HG03135 (cell line): ENCODE measurements around the gene ARSG.

ENCODE experiments used
- ATAC-seq: cut with Tn5 transposase; IDR thresholded peaks from one replicate; pipeline ENCODE4 v1.9.1; 2021; ENCODE audit warnings: mild to moderate bottlenecking, moderate library complexity; ENCODE audit not compliant: unreplicated experiment

The ARSG gene

DNA sequence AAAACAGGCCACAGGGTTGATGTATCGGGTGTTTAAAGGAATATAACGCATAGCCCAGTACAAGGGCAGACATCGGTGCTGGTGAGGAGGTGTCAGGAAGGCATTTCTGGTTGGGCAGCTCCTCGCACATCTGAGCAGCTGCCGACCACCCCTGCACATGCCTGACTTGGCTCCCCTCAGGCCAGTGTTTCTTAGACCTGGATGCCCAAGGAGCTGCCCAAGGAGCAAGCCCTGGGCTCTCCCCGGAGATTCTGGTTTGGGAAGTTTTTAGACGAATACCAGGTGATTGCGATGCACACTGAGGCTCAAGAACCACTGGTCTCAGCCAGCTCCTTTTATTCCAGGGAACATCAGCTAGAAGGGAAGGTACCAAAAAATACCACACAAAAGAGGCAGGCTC, 154.4 kb downstream of the ARSG start:
- ATAC-seq = no peak

DNA sequence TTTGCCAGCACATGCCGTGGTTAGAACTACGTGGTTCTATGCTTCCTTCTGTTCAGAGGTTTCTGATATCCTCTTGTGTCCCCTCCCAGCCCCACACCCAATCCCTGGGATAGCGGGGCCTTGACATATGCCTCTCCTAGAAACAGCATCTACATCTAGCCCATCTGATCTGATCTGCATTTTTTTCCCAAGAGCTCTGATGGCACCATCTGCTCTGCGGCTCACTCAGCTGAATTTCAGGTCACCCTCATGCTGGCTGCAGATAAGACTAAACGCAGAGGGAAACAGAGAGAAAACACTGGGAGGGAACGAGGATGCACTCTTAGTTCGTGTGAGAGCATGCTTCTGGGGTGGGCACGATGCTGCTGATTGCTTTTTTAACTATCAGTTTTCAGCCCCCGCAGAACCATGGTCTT, 155.3 kb downstream of the ARSG start:
- no peak for ATAC-seq

DNA sequence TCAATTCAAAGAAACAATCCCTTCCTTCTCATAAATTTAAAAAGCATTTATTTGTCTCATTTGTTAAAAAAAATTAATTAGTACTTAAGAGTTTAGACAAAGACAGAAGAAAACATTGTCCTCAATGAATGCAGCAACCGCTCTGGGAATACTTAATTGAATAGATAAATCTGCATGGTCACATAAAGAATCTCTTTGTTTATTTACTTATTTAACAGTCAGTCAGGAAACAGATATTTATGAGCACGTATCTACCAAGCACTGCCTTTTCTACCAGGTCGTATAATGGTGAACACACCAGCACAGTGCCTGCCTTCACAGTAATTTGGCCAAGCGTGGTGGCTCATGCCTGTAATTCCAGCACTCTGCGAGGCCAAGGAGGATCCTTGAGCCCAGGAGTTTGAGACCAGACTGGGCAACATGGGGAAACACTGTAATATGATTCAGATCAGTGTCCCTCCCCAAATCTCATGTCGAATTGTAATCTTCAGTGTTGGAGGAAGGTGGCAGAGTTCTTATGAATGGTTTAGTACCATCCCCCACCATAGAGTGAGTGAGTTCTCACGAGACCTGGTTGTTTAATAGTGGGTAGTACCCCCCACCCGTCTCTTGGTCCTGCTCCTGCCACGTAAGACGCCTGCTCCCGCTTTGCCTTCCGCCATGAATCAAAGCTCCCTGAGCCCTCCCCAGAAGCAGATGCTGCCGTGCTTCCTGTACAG, 157.9 kb downstream of the ARSG start:
- no peak for ATAC-seq

DNA sequence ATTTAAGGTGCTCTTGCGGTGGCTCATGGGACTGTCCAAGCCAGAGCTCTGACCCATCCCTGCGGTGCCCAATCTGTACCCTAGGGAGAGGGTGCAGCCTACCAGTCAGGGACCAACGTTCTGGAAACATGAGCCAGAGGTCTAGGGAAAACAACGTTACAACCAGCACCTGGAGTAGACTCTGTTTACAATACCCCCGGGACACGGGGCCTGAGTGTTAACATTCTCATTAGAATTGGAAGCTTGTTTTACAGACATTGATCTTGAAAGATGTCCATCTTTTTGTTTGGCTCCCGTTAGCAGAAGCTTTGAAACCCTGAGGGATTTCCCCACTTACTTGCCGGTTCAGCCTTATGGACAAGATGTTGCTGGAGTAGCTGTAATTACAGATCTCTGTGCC, 159.1 kb downstream of the ARSG start:
- ATAC-seq = no peak

DNA sequence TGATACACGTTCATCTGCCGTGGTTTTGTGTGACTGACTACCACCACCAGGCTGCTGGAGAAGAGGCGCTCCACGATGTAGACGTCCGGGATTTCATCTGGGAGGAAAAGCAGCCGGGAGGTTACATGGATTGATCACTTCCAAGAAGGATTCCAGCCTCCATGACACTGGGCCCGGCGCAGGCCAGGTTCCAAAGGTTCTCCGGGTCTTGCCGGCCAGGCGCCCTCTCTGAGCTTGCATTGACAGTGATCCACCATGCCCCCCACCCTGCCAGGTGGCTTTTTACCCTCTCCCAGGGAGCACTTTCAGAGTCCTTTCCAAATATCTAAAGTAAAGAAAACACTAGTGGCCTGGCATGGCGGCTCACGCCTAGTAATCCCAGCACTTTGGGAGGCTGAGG, 159.5 kb downstream of the ARSG start:
- no peak for ATAC-seq

DNA sequence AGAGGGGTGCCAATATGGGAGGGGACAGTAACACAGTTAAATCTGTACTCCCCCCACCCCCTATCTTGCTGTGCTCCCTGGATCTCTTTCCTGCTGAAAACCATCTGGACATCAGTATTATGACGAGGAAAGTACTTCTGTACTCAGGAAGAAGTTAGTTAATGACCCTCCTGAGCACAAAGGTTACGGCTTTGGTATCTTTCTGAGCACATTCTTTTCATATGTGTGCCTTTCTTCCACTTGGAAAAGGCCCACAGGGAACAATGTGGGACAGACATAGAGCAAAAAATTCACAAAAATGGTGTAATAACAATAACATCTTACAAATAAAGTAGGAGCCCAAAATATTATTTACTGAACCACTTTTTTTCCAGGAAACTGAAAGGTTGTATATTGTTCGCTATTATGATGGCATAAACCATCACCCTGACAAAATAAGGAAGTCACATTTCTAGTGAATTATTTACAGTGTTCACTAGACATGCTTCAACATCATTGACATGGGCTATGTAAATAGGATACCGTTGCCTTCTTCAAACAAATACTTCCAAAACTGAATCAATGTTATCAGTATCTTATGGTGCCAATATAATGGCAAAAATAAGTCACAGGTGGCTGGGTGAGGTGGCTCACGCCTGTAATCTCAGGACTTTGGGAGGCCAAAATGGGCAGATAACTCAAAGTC, 160.5 kb downstream of the ARSG start:
- no peak for ATAC-seq

DNA sequence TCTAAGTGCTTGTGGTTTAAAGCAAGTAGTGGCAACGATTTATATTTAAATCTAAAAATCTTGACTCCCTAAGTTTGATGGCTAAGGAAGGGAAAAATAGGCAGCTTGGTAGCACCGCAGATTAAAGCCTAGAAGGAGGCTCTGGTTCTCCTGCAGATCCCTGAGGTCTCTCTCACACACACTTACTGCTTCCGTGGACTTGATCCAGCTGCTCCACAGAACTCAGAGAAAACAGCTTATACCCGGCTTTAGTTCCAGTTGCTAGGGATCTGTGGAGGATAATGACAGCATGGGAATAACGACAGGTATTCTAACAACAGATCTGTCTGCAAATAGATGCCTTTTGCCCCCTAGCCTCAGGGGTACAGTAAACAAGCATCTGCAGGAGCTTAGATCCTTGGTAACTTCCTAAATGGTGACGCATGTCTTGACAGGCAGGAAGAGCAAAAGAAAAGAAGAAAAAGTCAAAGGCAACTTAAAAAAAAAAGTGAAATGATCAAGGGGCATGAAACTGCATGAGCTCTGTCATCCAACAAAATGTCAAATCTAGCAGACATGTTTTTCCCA, 161.5 kb downstream of the ARSG start:
- ATAC-seq = no peak

DNA sequence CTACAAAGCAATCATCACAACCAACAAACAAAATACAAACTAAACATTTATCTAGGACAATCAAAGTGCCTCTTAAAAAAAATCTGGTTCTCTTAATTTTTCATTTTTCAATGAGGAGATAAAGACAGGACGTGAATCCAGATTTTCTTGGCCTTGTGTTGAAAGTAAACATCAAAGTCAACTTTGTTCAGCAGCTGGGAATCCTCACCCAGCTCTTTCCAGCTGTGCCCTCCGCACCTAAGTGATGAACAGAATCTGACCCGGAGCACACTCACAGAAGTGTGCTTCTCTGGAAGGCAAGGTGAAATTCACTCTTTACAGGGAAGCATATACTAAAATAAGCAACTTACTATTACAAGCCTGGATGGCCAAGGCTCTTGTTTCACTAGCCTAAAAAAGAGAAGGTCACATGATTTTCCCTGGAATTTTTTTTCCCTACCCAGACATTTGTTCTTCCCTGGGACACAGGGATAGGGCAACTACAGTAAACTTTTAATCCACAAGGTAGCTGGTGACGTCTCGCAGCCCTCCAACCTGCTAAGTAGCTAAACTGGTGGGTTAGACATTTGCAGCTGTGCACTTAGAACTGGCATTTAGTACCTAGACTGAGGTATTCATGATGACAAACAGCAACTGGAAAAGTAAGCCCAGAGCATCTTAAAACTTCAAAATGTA, 162.8 kb downstream of the ARSG start:
- no peak for ATAC-seq

DNA sequence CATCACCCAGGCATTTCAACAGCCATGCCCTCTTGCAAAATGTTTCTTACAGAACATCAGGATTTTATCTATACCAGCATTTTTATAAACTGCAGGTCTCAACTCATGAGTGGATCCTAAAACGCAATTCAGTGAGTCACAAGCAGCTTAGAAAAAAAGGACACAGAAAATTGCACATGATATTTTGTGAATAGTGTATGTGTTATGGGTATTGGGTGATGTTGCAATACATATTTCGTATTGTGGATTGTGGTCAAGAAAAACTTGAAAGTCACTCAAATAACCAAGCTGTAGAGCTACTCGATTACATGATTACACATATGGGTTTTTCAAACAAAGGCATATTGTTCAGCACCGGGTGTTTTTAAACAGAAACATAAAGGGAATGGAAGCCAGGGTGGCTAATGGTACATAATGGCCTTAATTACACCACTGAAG, 164.6 kb downstream of the ARSG start:
- ATAC-seq = no peak

DNA sequence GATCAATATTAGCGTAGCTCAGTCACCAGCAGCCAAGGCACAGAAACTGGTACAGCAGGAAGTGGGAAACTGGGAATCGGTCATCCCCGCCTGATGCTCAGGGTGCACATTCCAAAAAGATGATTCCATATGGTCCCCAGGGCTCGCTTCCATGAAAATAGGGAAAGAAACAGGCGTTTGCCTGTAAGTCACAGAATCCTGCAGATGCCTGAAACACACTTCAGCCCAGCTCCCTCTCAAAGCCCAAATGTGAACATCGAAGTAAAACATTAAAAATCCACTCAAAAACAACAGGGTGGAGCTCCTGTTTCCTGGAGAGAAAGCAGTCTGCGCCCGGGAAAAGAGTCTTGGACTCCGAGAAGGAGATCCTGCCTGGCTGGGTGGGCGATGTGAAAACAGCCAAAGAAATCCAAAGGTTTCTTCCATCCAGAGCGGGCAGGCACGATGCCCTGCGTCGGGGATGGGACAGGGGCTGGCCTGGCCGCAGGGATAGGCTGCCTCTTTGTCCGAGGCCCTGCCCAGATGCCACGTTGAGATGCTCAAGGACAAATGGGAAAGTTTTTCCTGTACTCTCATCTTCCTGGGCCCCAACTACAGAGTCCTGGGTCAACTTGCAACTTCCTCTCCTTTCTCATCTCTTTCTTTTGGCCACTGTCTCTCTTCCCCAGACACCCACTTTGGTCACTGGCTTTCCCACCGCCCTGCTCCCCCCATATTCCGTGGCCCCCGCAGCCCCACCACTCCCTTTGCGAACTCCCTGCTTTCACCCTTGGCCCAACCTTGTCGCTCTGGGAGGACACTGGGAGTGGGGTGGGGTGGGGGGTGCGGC, 165.3 kb downstream of the ARSG start:
- no peak for ATAC-seq

DNA sequence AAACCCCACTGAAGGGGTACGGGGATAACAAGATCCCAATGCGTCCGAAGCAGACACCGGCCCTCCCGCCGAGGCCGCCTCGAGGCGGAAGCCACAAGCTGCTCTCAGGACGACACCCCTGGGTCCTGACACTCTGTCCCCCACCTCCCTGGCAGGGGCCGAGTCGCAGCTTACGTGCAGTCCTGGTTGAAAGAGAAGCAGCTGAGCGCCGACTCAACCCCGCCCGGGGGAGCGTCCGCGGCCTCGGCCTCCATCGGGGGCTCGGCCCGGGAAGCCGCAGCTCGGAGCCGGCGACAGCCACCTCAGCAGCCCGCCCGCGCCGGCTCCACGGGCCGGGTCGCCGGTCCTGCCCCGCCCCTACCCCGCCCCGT, 165.9 kb downstream of the ARSG start, which contains the start of gene WIPI1:
TSS of gene WIPI1 (minus strand) at position 329 of the 371 bp plus-strand sequence. CDS start at position 254, 75 bp downstream.
- peak; percentile 37 for ATAC-seq

DNA sequence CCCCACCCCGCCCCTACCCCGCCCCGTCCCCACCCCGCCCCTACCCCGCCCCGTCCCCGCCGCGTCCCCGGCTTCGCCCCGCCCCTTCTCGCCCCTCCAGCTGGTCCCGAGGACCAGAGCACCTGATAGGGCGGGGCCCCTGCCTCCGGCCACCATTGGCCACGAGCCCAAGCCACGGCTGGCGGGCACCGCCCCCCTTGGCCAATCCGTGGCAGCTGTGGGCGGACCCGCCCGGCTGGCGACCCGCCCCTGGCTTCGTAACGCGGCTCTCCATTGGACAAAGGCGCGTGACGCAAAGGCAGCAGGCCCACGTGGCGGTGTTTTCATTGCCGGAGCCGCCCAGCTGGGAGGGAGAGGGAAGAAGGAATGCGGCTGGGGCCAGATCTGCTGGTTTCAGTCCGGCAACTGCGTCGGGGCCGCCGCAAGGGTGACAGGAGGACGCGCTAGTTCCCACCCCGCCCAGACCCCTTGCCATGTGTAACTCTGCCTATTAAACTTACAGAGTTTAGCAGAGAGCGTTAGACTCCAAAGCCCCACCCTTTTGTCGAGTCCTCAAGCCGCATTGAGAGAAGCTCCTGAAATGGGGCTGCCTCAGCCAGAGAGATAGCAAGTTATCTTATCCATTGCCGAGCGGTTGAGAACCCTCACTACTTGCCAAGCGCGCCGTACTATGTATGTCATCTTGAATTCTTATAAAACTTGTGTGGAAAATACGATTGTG, 166.4 kb downstream of the ARSG start:
- peak; percentile 77 for ATAC-seq

DNA sequence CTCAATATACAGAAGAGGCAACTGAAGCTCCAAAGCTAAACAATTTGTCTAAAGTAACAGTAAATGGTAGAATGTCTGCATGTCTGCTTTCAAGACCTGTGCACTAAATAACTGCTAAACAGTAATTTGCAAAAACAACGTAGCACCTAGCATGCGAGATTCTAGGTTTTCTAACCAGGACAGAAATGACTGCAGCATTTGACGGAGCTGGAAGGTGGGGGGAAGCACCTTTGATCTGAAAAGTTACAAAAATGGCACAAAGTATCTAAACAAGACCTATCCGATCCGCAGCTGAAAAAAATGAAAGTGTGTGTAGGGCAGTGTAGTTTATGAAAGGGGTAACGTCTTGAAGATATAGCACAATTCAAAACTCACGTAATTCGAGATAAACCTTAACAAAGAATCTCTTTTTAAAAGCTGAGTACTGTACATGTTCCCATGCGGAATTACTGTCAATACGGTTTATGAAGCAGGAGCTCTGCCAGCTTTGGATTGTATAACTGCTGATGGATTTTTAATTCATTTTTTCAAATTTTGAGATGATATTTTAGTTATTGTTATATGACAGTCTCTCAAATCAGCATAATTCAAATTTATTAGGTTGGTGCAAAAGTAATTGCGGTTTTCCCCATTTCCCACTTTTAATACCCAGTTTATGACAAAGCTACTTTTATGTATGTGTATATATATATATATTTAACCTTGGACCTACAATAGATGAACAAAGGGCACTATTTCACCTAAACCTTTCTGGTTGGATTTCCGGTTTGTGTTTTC, 167.2 kb downstream of the ARSG start:
- no peak for ATAC-seq

DNA sequence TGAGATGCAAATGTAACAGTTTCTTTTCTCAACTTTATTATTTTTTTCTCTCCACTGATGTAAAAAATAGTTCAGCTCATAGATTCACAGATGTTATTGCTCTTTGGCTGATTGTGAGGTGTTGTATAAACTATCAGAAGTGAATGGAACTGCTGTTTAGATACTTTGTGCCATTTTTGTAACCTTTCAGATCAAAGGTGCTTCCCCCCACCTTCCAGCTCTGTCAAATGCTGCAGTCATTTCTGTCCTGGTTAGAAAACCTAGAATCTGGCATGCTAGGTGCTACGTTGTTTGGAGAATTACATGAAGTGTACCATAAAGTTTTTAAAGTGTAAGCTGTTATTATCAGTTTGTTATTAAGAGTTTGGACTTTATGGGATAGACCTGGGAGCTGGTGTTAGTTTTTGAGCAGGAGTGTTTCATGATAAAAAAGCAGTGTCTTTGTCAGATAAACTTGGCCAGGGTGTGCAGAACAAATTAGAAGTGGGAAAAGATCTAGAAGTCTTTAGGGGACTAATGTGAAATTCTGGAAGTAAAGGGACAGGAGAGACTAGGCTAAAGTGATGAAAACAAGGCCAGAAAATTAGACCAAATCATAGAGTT, 167.8 kb downstream of the ARSG start:
- ATAC-seq = no peak

DNA sequence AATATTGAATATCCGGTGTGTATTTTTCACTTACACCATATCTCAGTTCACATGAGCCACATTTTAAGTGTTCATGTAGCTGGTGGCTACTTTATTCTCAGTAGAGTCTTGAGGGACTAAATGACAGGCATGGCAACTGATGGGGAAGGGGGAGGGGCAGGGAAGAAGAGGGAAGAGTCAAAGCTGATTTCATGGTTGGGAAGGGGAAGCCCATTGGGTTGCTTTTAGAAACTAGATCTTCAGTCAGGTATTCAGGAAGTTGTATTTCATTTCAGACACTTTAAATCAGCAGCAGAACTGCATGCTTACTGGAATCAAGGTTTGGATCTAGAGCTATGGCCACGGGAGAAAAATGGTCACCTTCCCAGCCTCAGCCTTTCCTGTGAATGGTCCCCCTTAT, 168.9 kb downstream of the ARSG start:
- no peak for ATAC-seq

DNA sequence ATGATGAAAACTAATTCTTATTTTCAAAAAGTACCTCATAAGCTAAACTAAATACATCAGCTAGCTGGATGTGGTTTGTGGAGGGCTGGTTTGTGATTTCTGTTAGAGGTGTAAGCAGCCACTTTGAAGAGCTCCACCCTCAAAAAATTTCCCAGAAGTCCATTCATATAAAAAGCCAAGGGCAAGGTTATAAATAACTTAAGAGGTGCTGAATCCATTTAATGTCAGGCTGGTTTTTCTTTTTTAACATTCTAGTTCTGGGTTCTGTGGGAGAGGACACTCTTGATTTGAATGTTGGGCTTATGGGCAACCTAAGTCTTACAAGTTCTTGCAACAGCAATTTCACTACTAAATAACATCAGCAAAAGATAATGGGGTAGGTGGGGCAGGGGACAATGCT, 169.4 kb downstream of the ARSG start:
- ATAC-seq = no peak

DNA sequence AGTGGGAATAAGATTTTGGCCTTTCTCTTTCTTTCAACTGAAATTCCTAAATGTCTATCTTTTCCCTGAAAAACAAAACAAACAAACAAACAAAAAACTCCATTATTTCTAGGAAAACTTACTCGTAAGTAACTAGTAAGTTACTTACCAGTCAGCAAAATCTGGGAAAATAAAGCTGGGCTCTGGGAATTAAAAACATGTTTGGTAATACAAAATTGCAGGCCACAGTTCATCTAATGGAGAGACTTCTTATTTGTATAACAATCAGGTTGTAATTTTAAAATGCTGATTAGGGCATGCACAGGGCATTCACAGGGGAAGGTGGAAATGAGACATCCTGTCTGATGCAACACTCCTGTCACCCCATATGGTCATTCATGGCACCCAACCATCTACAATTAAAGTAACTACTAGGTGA, 169.8 kb downstream of the ARSG start:
- no peak for ATAC-seq

DNA sequence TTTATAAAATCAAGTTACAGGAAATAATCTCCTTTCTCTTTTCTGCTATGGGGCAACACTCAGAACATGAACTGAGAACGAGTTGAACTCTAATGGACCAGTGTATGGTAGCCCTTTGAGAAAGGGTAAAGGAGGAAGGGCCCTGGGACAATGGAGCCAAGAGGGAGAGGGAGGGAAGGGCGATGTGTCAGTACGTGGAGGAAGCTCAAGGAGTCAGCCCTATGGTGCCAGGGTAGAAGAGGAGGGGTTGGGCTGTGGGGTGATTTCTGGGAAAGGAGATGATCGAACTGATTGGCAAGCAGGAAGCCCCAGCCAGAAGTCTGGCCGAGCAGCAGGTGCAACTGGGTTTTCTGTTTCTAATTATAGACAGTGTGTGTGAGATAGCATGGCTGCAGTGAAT, 170.3 kb downstream of the ARSG start:
- no peak for ATAC-seq
